CD4-positive, alpha-beta T cell (primary cell): ENCODE data around the gene TKTL2. TPM values are rescaled to one million over a fixed set of nuclear protein-coding genes. Genes with fewer than 3 reads are reported as not detected.
"Not testable (repeated sequence)": the region's sequence is repeated elsewhere in the genome, so short reads cannot be mapped to it uniquely, and the experiment has no call there.

Experiments used
- ATAC-seq: fragments of 200-7000 bp; cut with Tn5 transposase; one replicate; pipeline ENCODE4 v1.10.0; 2022; ENCODE audit warnings: mild to moderate bottlenecking; ENCODE audit not compliant: poor library complexity
- CTCF ChIA-PET: fragments of 350-600 bp; sonication (Branson Sonifier 250); formaldehyde crosslinking; loops from one replicate; lab custom pipeline; 2021; ENCODE audit warnings: antibody characterized with exemption, inconsistent platforms; lab: Charles Lee
- POLR2A ChIA-PET: fragments of 350-600 bp; sonication (Branson Sonifier 250); formaldehyde crosslinking; loops from one replicate; lab custom pipeline; 2021; ENCODE audit warnings: antibody characterized with exemption, inconsistent platforms; lab: Charles Lee
- DNase-seq, 14 experiments: peaks; one replicate each; pipeline ENCODE4 v3.0.0-alpha.2; 2013 to 2020; ENCODE audit warnings: mixed read lengths in 2 of 14
- H3K27ac ChIP-seq, 2 donors: one replicate each; pipeline versions ENCODE4 v1.5.1 to v1.7.0; 2013; ENCODE audit warnings: low read length in 2 of 2, low read depth in 1 of 2, mild to moderate bottlenecking in 1 of 2
- H3K27me3 ChIP-seq, 2 experiments: 1 replicate in 1 of 2; 2 replicates in 1 of 2; pipeline versions ENCODE4 v1.6.1 to v1.7.0; 2013; ENCODE audit warnings: low read length in 2 of 2, control low read depth in 1 of 2, mild to moderate bottlenecking in 1 of 2, moderate library complexity in 1 of 2; ENCODE audit not compliant: insufficient read depth in 2 of 2, control insufficient read depth in 1 of 2
- H3K36me3 ChIP-seq: one replicate; pipeline ENCODE4 v1.6.1; 2013; ENCODE audit warnings: low read length, control low read depth; ENCODE audit not compliant: insufficient read depth
- H3K4me1 ChIP-seq: one replicate; pipeline ENCODE4 v1.6.1; 2013; ENCODE audit warnings: low read length, control low read depth; ENCODE audit not compliant: insufficient read depth
- H3K4me3 ChIP-seq: one replicate; pipeline ENCODE4 v1.5.1; 2013; ENCODE audit warnings: mild to moderate bottlenecking, low read length, moderate library complexity
- H3K9me3 ChIP-seq, 2 experiments: 1 replicate in 1 of 2; 2 replicates in 1 of 2; pipeline versions ENCODE4 v1.6.1 to v1.7.0; 2013; ENCODE audit warnings: low read length in 2 of 2, mild to moderate bottlenecking in 2 of 2, control low read depth in 1 of 2, moderate library complexity in 1 of 2; ENCODE audit not compliant: control insufficient read depth in 1 of 2, insufficient read depth in 1 of 2
- H3K27ac Mint-ChIP-seq: one replicate; pipeline ENCODE4 v1.8.0; 2020; ENCODE audit warnings: mixed read lengths
- H3K27me3 Mint-ChIP-seq: one replicate; pipeline ENCODE4 v1.8.0; 2021; ENCODE audit warnings: mixed read lengths
- H3K36me3 Mint-ChIP-seq: one replicate; pipeline ENCODE4 v1.8.0; 2021; ENCODE audit warnings: low read depth, mixed read lengths
- H3K4me1 Mint-ChIP-seq: one replicate; pipeline ENCODE4 v1.8.0; 2021; ENCODE audit warnings: low read depth, mixed read lengths
- H3K4me3 Mint-ChIP-seq: one replicate; pipeline ENCODE4 v1.8.0; 2020; ENCODE audit warnings: mild to moderate bottlenecking, mixed read lengths
- H3K9me3 Mint-ChIP-seq: one replicate; pipeline ENCODE4 v1.8.0; 2020; ENCODE audit warnings: mixed read lengths
- intact Hi-C, 2 experiments: fragments of 100-400 bp; cut with DNase I in 1 of 2; cut with micrococcal nuclease in 1 of 2; formaldehyde crosslinking; loops; one replicate each; pipeline versions ENCODE4 v1.15.1 to v1.9.0; 2023 to 2025; cut with DNase I, micrococcal nuclease
- total RNA-seq, 174 experiments: library from RNA in 2 of 174; stranded (reverse) in 2 of 174; gene quantifications; one replicate each; pipeline ENCODE4 v1.2.3 and lab custom pipeline; 2021 to 2026
- TF ChIP-seq, protein P1 (sequence below): fragments of 200-600 bp; IDR thresholded peaks from one replicate; pipeline ENCODE4 v1.8.0; 2022; ENCODE audit warnings: antibody characterized with exemption, mild to moderate bottlenecking

TKTL2 gene
- total RNA-seq, 2 experiments from 2014 or later: not detected

DNA sequence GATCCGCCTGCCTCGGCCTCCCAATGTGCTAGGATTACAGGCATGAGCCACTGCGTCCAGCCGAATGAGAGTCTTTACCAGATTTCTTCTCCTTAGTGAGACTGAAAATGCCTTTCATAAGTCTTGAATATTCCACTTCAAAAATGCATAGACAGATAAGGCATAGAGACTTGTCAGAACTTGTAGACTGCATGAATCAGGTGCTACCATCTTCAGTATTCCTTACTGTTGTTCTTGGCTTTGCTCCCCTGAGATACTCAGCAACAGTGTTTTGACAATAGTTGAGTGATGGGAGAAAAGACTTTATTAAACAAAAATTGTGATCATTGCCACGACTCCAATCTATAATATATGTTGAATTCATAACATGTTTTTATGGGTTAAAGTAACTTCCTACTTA lies 11.0 kb downstream of the TKTL2 start:
- DNase-seq (no peak), ATAC-seq (no peak)
- Mint-ChIP-seq H3K9me3 (no peaks in the 10 kb centered on the region), H3K36me3 (no peaks in the 10 kb centered on the region), H3K27ac (no peak overlapping the region), H3K4me3 (no peak overlapping the region), H3K27me3 (peaks cover 36% of the 10 kb centered on the region), H3K4me1 (no peaks in the 10 kb centered on the region)
- Histone ChIP-seq H3K4me1 (no peaks in the 10 kb centered on the region), H3K9me3 (no peaks in the 10 kb centered on the region), H3K36me3 (no peaks in the 10 kb centered on the region), H3K27me3 (peaks cover 0 to 3% of the 10 kb centered on the region in 2 experiments), H3K27ac (no peak overlapping the region), H3K4me3 (no peak overlapping the region)
- TF ChIP-seq, protein P1, sequence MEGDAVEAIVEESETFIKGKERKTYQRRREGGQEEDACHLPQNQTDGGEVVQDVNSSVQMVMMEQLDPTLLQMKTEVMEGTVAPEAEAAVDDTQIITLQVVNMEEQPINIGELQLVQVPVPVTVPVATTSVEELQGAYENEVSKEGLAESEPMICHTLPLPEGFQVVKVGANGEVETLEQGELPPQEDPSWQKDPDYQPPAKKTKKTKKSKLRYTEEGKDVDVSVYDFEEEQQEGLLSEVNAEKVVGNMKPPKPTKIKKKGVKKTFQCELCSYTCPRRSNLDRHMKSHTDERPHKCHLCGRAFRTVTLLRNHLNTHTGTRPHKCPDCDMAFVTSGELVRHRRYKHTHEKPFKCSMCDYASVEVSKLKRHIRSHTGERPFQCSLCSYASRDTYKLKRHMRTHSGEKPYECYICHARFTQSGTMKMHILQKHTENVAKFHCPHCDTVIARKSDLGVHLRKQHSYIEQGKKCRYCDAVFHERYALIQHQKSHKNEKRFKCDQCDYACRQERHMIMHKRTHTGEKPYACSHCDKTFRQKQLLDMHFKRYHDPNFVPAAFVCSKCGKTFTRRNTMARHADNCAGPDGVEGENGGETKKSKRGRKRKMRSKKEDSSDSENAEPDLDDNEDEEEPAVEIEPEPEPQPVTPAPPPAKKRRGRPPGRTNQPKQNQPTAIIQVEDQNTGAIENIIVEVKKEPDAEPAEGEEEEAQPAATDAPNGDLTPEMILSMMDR: no peak
- ChIA-PET CTCF (no interaction called here), POLR2A (no interaction called here)
- intact Hi-C loops: no loop called here

DNA sequence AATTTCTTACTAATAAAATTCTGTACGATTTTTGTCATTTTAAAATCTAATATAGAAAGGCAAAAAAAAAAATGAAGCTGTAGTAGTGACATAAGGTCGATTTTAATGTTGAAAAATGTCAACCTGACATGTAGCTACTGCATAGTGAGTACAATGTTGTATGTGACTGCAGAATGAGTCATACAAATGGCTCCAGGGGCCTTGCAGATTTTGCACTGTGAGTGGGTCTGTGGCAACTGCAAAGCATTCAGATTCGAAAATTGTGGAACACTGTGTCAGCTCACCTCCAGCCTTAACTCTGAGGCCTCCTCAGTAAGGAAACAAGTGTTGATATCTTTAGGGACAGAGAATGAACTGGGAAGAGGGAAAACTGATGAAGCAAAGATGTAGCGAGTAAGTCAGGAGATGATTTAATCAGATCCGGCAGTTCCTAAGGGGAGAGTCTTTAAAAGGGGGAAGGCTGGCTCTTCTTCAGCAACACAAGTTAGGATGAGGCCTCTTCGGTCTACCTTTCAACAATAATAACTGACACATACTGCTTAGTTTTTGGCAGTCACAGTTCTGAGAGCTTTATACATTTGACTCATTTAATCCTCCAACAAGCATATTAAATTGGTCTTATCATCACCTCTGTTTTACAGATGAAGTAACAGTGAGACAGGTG lies 24.9 kb downstream of the TKTL2 start:
- Histone ChIP-seq H3K9me3 (no peaks in the 10 kb centered on the region), H3K27me3 (peaks cover 0 to 4% of the 10 kb centered on the region in 2 experiments), H3K36me3 (no peaks in the 10 kb centered on the region), H3K27ac (no peak overlapping the region), H3K4me1 (no peaks in the 10 kb centered on the region), H3K4me3 (no peak overlapping the region)
- intact Hi-C loops: no loop called here
- Mint-ChIP-seq H3K27ac (no peak overlapping the region), H3K4me3 (no peak overlapping the region), H3K36me3 (no peaks in the 10 kb centered on the region), H3K27me3 (peaks cover 5% of the 10 kb centered on the region), H3K9me3 (no peaks in the 10 kb centered on the region), H3K4me1 (no peaks in the 10 kb centered on the region)
- DNase-seq: no peak
- POLR2A ChIA-PET: no interaction called here
- TF ChIP-seq, protein P1: no peak
- CTCF ChIA-PET: no interaction called here
- ATAC-seq: no peak

DNA sequence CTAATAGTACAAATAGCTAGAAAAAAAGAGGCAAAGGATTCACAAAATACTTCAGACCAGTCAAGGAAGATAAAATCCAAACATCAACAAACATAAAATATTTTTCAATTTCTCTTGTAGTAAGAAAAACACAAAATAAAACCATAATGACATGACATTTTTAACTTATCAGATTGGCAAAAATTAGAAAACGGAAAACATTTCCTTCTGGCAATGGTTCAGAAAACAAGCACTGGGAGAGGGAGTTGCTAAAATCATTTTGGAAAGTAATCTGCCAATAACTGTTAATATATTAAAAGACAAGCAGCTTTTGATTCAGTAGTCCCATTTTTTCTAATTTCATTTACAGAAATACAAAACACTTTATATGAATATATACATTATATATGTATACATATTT lies 26.1 kb downstream of the TKTL2 start:
- CTCF ChIA-PET: interaction anchor here (0.7 kb wide), 1 partner anchor 537 kb away, joined by 3 read pairs; no protein-coding TSS in a partner anchor
- no peaks in the 10 kb centered on the region for H3K36me3 Mint-ChIP-seq
- no peak overlapping the region for H3K4me3 ChIP-seq
- TF ChIP-seq, protein P1: no peak
- POLR2A ChIA-PET: no interaction called here
- peaks cover 6% of the 10 kb centered on the region for H3K27me3 Mint-ChIP-seq
- H3K4me3 Mint-ChIP-seq: no peak overlapping the region
- H3K27ac Mint-ChIP-seq: no peak overlapping the region
- H3K9me3 ChIP-seq: no peaks in the 10 kb centered on the region
- H3K36me3 ChIP-seq: no peaks in the 10 kb centered on the region
- H3K9me3 Mint-ChIP-seq: no peaks in the 10 kb centered on the region
- no peak overlapping the region for H3K27ac ChIP-seq
- intact Hi-C loops: no loop called here
- H3K4me1 Mint-ChIP-seq: no peaks in the 10 kb centered on the region
- DNase-seq (no peak), ATAC-seq (no peak)
- H3K4me1 ChIP-seq: no peaks in the 10 kb centered on the region
- H3K27me3 ChIP-seq: peaks cover 0 to 4% of the 10 kb centered on the region in 2 experiments

DNA sequence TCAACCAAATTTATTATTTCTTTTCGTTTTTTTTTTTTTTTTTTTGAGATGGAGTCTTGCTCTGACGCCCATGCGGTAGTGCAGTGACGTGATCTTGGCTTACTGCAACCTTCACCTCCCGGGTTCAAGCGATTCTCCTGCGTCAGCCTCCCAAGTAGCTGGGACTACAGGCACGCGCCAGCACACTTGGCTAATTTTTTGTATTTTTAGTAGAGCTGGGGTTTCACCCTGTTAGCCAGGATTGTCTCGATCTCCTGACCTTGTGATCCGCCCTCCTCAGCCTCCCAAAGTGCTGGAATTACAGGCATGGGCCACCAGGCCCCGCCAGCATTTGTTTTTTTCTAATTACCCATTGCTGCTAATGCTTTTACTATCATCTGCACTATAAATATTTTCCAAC lies 26.5 kb downstream of the TKTL2 start:
- H3K27ac Mint-ChIP-seq, H3K9me3 ChIP-seq, H3K4me3 ChIP-seq, H3K36me3 Mint-ChIP-seq, H3K27me3 Mint-ChIP-seq, ATAC-seq, intact Hi-C loops, H3K27me3 ChIP-seq, H3K36me3 ChIP-seq, POLR2A ChIA-PET, H3K9me3 Mint-ChIP-seq, DNase-seq, H3K4me1 Mint-ChIP-seq, H3K27ac ChIP-seq, H3K4me3 Mint-ChIP-seq, H3K4me1 ChIP-seq: not testable (repeated sequence)
- CTCF ChIA-PET: interaction anchor here (0.7 kb wide), 1 partner anchor 538 kb away, joined by 3 read pairs; no protein-coding TSS in a partner anchor
